HCT116 (cell line): ENCODE results near the gene FOXJ2. TPM values are rescaled to one million over a fixed set of nuclear protein-coding genes. Genes with fewer than 3 reads are reported as not detected.
A peak's percentile ranks its signal among the peaks of the same experiment; 100 is the strongest.

Source experiments
- ATAC-seq: fragments of 200-7000 bp; cut with Tn5 transposase; 2 replicates; pipeline ENCODE4 v1.9.1; 2020; ENCODE audit warnings: mild to moderate bottlenecking, moderate library complexity
- BruUV-seq: library from RNA; stranded (reverse); fragments of 400-500 nt; replicated peaks from 2 replicates; lab custom pipeline; 2021; lab: Mats Ljungman, UMichigan
- CTCF ChIA-PET: fragments of 300-600 bp; sonication (Branson Sonifier 250); formaldehyde crosslinking; loops from one replicate; lab custom pipeline; 2021; ENCODE audit warnings: antibody characterized with exemption; lab: Charles Lee
- POLR2A ChIA-PET: fragments of 300-600, 350-600 bp; sonication (Branson Sonifier 250); formaldehyde crosslinking; loops from one replicate; lab custom pipeline; 2021; ENCODE audit warnings: antibody characterized with exemption; lab: Charles Lee
- RAD21 ChIA-PET, 2 experiments: fragments of 300-600 bp; sonication (Branson Sonifier 250); formaldehyde crosslinking; loops; one replicate each; lab custom pipeline; 2023; ENCODE audit warnings: low total read pairs in 2 of 2; ENCODE audit not compliant: uncharacterized antibody in 2 of 2, unreplicated experiment in 2 of 2, low non-redundant PET in 1 of 2; lab: Charles Lee
- DNase-seq: peaks from one replicate; pipeline ENCODE4 v3.0.0-alpha.2; 2010; ENCODE audit warnings: low read depth, low spot score
- H2AFZ ChIP-seq: fragments of 200-600 bp; shearing (Covaris generic), sonication (generic); 2 replicates; pipeline ENCODE4 v1.6.1; 2017; ENCODE audit warnings: low read depth, mixed run types, mixed read lengths, antibody characterized with exemption, low read length; ENCODE audit not compliant: poor library complexity, severe bottlenecking
- H3K27ac ChIP-seq: 2 replicates; pipeline ENCODE4 v1.5.1; 2012; ENCODE audit warnings: low read depth, low read length
- H3K27me3 ChIP-seq: fragments of 200-600 bp; sonication (generic); 2 replicates; pipeline ENCODE4 v1.6.1; 2016; ENCODE audit warnings: mixed run types, low read length, mixed read lengths; ENCODE audit not compliant: insufficient read depth
- H3K36me3 ChIP-seq, 2 experiments: fragments of 200-500 bp in 1 of 2; fragments of 200-600 bp in 1 of 2; sonication (Bioruptor generic) in 1 of 2; sonication (generic) in 1 of 2; 2 replicates each; pipeline versions ENCODE4 v1.5.1 to v1.6.1; 2014 to 2016; ENCODE audit warnings: low read length in 2 of 2, inconsistent platforms in 1 of 2, mixed read lengths in 1 of 2, mixed run types in 1 of 2; ENCODE audit not compliant: insufficient read depth in 2 of 2, control insufficient read depth in 1 of 2
- H3K4me1 ChIP-seq, 2 experiments: fragments of 200-600 bp in 1 of 2; sonication (generic) in 1 of 2; 2 replicates each; pipeline versions ENCODE4 v1.5.1 to v1.6.1; 2012 to 2017; ENCODE audit warnings: low read length in 2 of 2, inconsistent platforms in 1 of 2, mild to moderate bottlenecking in 1 of 2, mixed read lengths in 1 of 2, mixed run types in 1 of 2, moderate library complexity in 1 of 2; ENCODE audit not compliant: insufficient read depth in 2 of 2, control insufficient read depth in 1 of 2
- H3K4me2 ChIP-seq: fragments of 200-600 bp; sonication (generic); 2 replicates; pipeline ENCODE4 v1.6.1; 2017; ENCODE audit warnings: mixed run types, low read length, mixed read lengths
- H3K4me3 ChIP-seq, 2 experiments: fragments of 200-600 bp in 1 of 2; sonication (generic) in 1 of 2; replicated peaks in 1 of 2; 2 replicates each; pipeline ENCODE4 v1.5.1; 2011 to 2016; ENCODE audit warnings: low read length in 2 of 2, control low read depth in 1 of 2, low read depth in 1 of 2, mild to moderate bottlenecking in 1 of 2, mixed read lengths in 1 of 2, mixed run types in 1 of 2
- H3K79me2 ChIP-seq: fragments of 200-600 bp; sonication (generic); 2 replicates; pipeline ENCODE4 v1.6.1; 2017; ENCODE audit warnings: mild to moderate bottlenecking, mixed run types, low read length, moderate library complexity, mixed read lengths; ENCODE audit not compliant: insufficient read depth
- H3K9ac ChIP-seq: fragments of 200-600 bp; sonication (generic); 2 replicates; pipeline ENCODE4 v1.6.1; 2016; ENCODE audit warnings: low read length, mixed read lengths
- H3K9me2 ChIP-seq: fragments of 200-600 bp; sonication (generic), shearing (Covaris generic); 2 replicates; pipeline ENCODE4 v1.6.1; 2017; ENCODE audit warnings: mixed run types, mild to moderate bottlenecking, moderate library complexity; ENCODE audit not compliant: insufficient read depth
- H3K9me3 ChIP-seq, 2 experiments: fragments of 200-500 bp in 1 of 2; fragments of 200-600 bp in 1 of 2; sonication (Bioruptor generic) in 1 of 2; sonication (generic) in 1 of 2; 2 replicates each; pipeline ENCODE4 v1.6.1; 2014 to 2017; ENCODE audit warnings: low read length in 2 of 2, mixed read lengths in 2 of 2, inconsistent platforms in 1 of 2, low read depth in 1 of 2, mild to moderate bottlenecking in 1 of 2, mixed run types in 1 of 2, moderate library complexity in 1 of 2; ENCODE audit not compliant: control insufficient read depth in 1 of 2, insufficient read depth in 1 of 2
- H4K20me1 ChIP-seq: fragments of 200-600 bp; sonication (generic), shearing (Covaris generic); 2 replicates; pipeline ENCODE4 v1.6.1; 2017; ENCODE audit warnings: mixed run types, mild to moderate bottlenecking, moderate library complexity; ENCODE audit not compliant: insufficient read depth
- EGR1 ChIP-seq: IDR thresholded peaks from 2 replicates; pipeline ENCODE4 v1.6.1; 2012; ENCODE audit warnings: low read depth
- ELF1 ChIP-seq: IDR thresholded peaks from 2 replicates; pipeline ENCODE4 v1.6.1; 2012; ENCODE audit warnings: low read depth, borderline replicate concordance
- EZH2 ChIP-seq: fragments of 200-600 bp; sonication (generic); IDR thresholded peaks from 2 replicates; pipeline ENCODE4 v1.6.1; 2017; ENCODE audit warnings: antibody characterized with exemption, mixed run types
- POLR2A ChIP-seq: IDR thresholded peaks from 2 replicates; pipeline ENCODE4 v1.7.0; 2011; ENCODE audit warnings: borderline replicate concordance; ENCODE audit not compliant: insufficient read depth, insufficient read length; ENCODE audit errors: extremely low read depth
- RAD21 ChIP-seq: IDR thresholded peaks from 2 replicates; pipeline ENCODE4 v1.6.1; 2012; ENCODE audit warnings: low read depth, mild to moderate bottlenecking
- SRF ChIP-seq: IDR thresholded peaks from 2 replicates; pipeline ENCODE4 v1.6.1; 2012; ENCODE audit warnings: low read depth
- TCF7L2 ChIP-seq: IDR thresholded peaks from 2 replicates; pipeline ENCODE4 v1.7.0; 2011; ENCODE audit warnings: borderline replicate concordance, inconsistent platforms; ENCODE audit not compliant: insufficient read depth, insufficient read length; ENCODE audit errors: extremely low read depth
- intact Hi-C: fragments of 100-400 bp; cut with micrococcal nuclease; formaldehyde crosslinking; loops from 2 replicates; pipeline ENCODE4 v1.10.0; 2022
- total RNA-seq: library from RNA; stranded (reverse); gene quantifications from one replicate; pipeline ENCODE4 v1.2.1, GENCODE V29; 2021; ENCODE audit not compliant: unreplicated experiment

Gene FOXJ2
- total RNA-seq, 1 experiment from 2014 or later, result 20.3 TPM

DNA sequence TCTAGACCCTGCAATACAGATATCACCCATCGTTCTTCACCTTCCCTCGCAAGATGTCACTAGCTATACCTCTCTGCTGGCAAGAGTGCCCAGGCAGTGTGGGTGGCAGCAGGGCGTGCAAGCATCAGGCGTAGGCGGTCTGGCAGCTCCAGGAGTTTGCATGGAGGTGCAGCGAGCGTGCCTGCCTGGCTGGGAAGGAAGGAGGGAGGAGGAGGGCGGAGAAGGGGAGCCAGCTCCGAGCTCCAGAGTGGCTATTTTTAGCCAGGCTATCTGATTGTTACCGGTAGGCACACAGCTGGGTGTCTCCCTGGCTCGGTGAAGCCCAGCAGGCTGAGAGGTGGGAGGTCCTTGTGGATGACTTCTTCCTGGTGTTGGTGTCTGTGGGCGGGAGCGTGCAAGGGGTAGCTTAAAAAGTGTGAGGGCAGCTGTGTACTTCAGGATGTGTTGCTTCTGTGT lies 6.2 kb downstream of the FOXJ2 start:
- Histone ChIP-seq H3K27me3 (no peaks in the 10 kb centered on the region), H3K9me2 (no peaks in the 10 kb centered on the region), H3K4me2 (peak overlapping the region; percentile 69)
- BruUV-seq, result no TSS peak
- TF ChIP-seq EGR1, result peak; percentile 50
- TF ChIP-seq EZH2, result no peak
- TF ChIP-seq, all 23 proteins: peak for 1
- DNase-seq, result no peak
- peak; percentile 93 for ATAC-seq
- no peaks in the 10 kb centered on the region for H3K9me3 ChIP-seq
- peak overlapping the region; percentile 64 for H3K27ac ChIP-seq
- H3K36me3 ChIP-seq, result peaks cover 18 to 19% of the 10 kb centered on the region in 2 experiments; a peak in 2 of 4 replicates
- POLR2A ChIA-PET, result interaction anchor here (0.7 to 1.1 kb wide), 2 partner anchors 12 to 16 kb away, joined by 3 to 4 read pairs; no protein-coding TSS in a partner anchor
- CTCF ChIA-PET, result interaction anchor here (0.6 to 1.6 kb wide), 3 partner anchors 7 to 265 kb away, joined by 3 to 7 read pairs (median 3); no protein-coding TSS in a partner anchor
- no peaks in the 10 kb centered on the region for H4K20me1 ChIP-seq
- RAD21 ChIA-PET, result interaction anchor here in 1 of 2 experiments (1.0 kb wide), 1 partner anchor 40 kb away, joined by 4 read pairs; no protein-coding TSS in a partner anchor
- peaks cover 23 to 41% of the 10 kb centered on the region in 2 experiments for H3K4me1 ChIP-seq
- H2AFZ ChIP-seq, result no peak overlapping the region
- intact Hi-C loops, result no loop called here
- peak overlapping the region in 1 of 2 experiments; percentile 32; a peak in 2 of 4 replicates for H3K4me3 ChIP-seq
- peak overlapping the region; percentile 25; the same call in 1 of the 2 replicates for H3K9ac ChIP-seq
- peaks cover 35% of the 10 kb centered on the region for H3K79me2 ChIP-seq

DNA sequence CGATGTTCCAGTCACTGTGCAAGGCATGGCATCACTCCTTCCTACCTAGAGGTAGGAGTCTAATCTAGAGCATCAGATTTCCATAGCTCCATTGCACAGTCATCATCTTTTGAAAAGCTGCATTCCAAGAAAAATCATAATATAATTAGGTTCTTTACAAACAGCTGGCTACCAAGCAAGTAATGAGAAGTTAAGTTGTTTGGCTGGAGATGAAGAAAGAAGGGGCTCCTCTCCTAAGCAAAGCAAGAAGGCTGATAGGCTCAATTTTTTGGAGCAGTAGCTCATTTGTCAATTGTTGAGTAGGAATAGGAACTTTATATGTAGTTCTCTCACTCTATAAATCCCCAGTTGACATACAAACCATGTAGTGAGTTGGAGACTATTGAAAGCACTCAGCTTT lies 8.3 kb downstream of the FOXJ2 start:
- H3K9ac ChIP-seq, result no peak overlapping the region
- H3K27me3 ChIP-seq, result no peaks in the 10 kb centered on the region
- H3K4me2 ChIP-seq, result no peak overlapping the region
- CTCF ChIA-PET, result no interaction called here
- H3K36me3 ChIP-seq, result peaks cover 19 to 27% of the 10 kb centered on the region in 2 experiments; a peak in 2 of 4 replicates
- POLR2A ChIA-PET, result no interaction called here
- H3K27ac ChIP-seq, result no peak overlapping the region
- ATAC-seq (no peak), DNase-seq (no peak)
- intact Hi-C loops, result no loop called here
- H4K20me1 ChIP-seq, result no peaks in the 10 kb centered on the region
- no peak overlapping the region for H2AFZ ChIP-seq
- RAD21 ChIA-PET, result no interaction called here
- H3K4me1 ChIP-seq, result peaks cover 16 to 23% of the 10 kb centered on the region in 2 experiments
- no peaks in the 10 kb centered on the region for H3K9me3 ChIP-seq
- H3K4me3 ChIP-seq, result no peak overlapping the region
- H3K9me2 ChIP-seq, result no peaks in the 10 kb centered on the region
- TF ChIP-seq POLR2A (no peak), TCF7L2 (no peak), ELF1 (no peak), RAD21 (no peak), SRF (no peak)
- peaks cover 17% of the 10 kb centered on the region; the same call in 1 of the 2 replicates for H3K79me2 ChIP-seq
- no TSS peak for BruUV-seq
